Aorta (tissue), 5 donors: ENCODE measurements around the gene ERBB4. TPM values are rescaled to one million over a fixed set of nuclear protein-coding genes. Genes with fewer than 3 reads are reported as not detected.
"Not testable (repeated sequence)": the region's sequence is repeated elsewhere in the genome, so short reads cannot be mapped to it uniquely, and the experiment has no call there.

ENCODE experiments used
- ATAC-seq: fragments of 200-7000 bp; cut with Tn5 transposase; one replicate; pipeline ENCODE4 v1.9.1; 2022; ENCODE audit warnings: moderate library complexity; ENCODE audit not compliant: low FRiP score
- DNase-seq, 2 donors: peaks; one replicate each; pipeline ENCODE4 v3.0.0-alpha.2; 2020
- H3K27ac ChIP-seq, 2 donors: one replicate each; pipeline ENCODE4 v1.5.1; 2013; ENCODE audit warnings: low read length in 2 of 2, mild to moderate bottlenecking in 2 of 2, moderate library complexity in 2 of 2, control low read depth in 1 of 2, inconsistent platforms in 1 of 2, low read depth in 1 of 2
- H3K27me3 ChIP-seq, 2 donors: one replicate each; pipeline ENCODE4 v1.6.1; 2013; ENCODE audit warnings: control low read depth in 1 of 2, low read length in 1 of 2, mild to moderate bottlenecking in 1 of 2, moderate library complexity in 1 of 2; ENCODE audit not compliant: insufficient read depth in 2 of 2, control insufficient read depth in 1 of 2
- H3K36me3 ChIP-seq, 2 donors: one replicate each; pipeline ENCODE4 v1.6.1; 2013; ENCODE audit warnings: control low read depth in 1 of 2, low read length in 1 of 2, mild to moderate bottlenecking in 1 of 2; ENCODE audit not compliant: insufficient read depth in 2 of 2, control insufficient read depth in 1 of 2
- H3K4me1 ChIP-seq, 2 donors: one replicate each; pipeline ENCODE4 v1.6.1; 2013; ENCODE audit warnings: low read length in 2 of 2, control low read depth in 1 of 2, mild to moderate bottlenecking in 1 of 2, moderate library complexity in 1 of 2; ENCODE audit not compliant: insufficient read depth in 2 of 2, control insufficient read depth in 1 of 2
- H3K4me3 ChIP-seq, 2 donors: one replicate each; pipeline ENCODE4 v1.5.1; 2013; ENCODE audit warnings: low read length in 2 of 2, control low read depth in 1 of 2, mild to moderate bottlenecking in 1 of 2
- H3K9me3 ChIP-seq: one replicate; pipeline ENCODE4 v1.6.1; 2013; ENCODE audit warnings: mild to moderate bottlenecking, low read length; ENCODE audit not compliant: control insufficient read depth
- whole genome bisulfite sequencing, 2 donors: extraction: QIAGEN DNeasy Blood & Tissue Kit; methylation state at CpG; one replicate each; pipeline ENCODE4 v1.1.7; 2013; 5-methylcytosine and 5-hydroxymethylcytosine counted together
- intact Hi-C, 2 donors: fragments of 100-400 bp; cut with DNase I; formaldehyde crosslinking; loops; one replicate each; pipeline versions ENCODE4 v1.14.2 to v1.15.0; 2022
- polyA plus RNA-seq, 2 donors: library from polyadenylated mRNA; stranded (reverse); fragments of 200-250 nt; gene quantifications; one replicate each; pipeline ENCODE4 v1.2.3, GENCODE V29; 2013
- total RNA-seq, 2 donors: library from RNA; stranded (reverse); fragmentation: NEBNext Ultra II Directional; extraction: Animal tissue kit (Norgen Biotek cat#: 25700); gene quantifications; one replicate each; pipeline ENCODE4 v1.2.1, GENCODE V29; 2021
- donor health status: healthy with polysubstance abuse.
- donor health status: Bipolar disorder and iron deficiency.
- donor health status: DM: no; HTN: no; CAD: no.
- donor health status: DM: no; HTN: no; CAD: no.
- donor health status: DM: yes; HTN: yes; CAD: no.

The ERBB4 gene
- total and polyA plus RNA-seq, 4 donors = 1.3 to 42.0 (median 15.0) TPM

GRCh38 chr2:212473211-212473610, 65.4 kb downstream of the ERBB4 start:
- intact Hi-C loops = no loop called here
- H3K4me1 ChIP-seq = no peaks in the 10 kb centered on the region

GRCh38 chr2:212467551-212467950, 71.1 kb downstream of the ERBB4 start:
- ATAC-seq, DNase-seq, H3K27me3 ChIP-seq, intact Hi-C loops, H3K36me3 ChIP-seq, H3K4me1 ChIP-seq, H3K27ac ChIP-seq, H3K4me3 ChIP-seq, H3K9me3 ChIP-seq: not testable (repeated sequence)
- WGBS, 2 donors = 93% methylated on average over 2 of the region's 2 CpGs

More at GRCh38 chr2:212473211-212473610, 65.4 kb downstream of the ERBB4 start:
- no peak for DNase-seq
- no peak for ATAC-seq
- Histone ChIP-seq H3K4me3 (no peak overlapping the region), H3K9me3 (no peaks in the 10 kb centered on the region), H3K27ac (no peak overlapping the region), H3K36me3 (no peaks in the 10 kb centered on the region), H3K27me3 (no peaks in the 10 kb centered on the region)
- WGBS, 2 donors = 89 to 94% methylated on average over 1 of the region's 1 CpG

- no peaks in the 10 kb centered on the region for H3K27me3 ChIP-seq
- 83 to 86% methylated on average over 1 of the region's 1 CpG for WGBS, 2 donors
- DNase-seq (no peak), ATAC-seq (no peak)
- H3K9me3 ChIP-seq = no peaks in the 10 kb centered on the region
- intact Hi-C loops = no loop called here
- H3K36me3 ChIP-seq = no peaks in the 10 kb centered on the region
- no peak overlapping the region for H3K27ac ChIP-seq
- H3K4me1 ChIP-seq = no peaks in the 10 kb centered on the region
- H3K4me3 ChIP-seq = no peak overlapping the region
Measured at GRCh38 chr2:212465456-212465855, 73.1 kb downstream of the ERBB4 start.

- H3K27me3 ChIP-seq, H3K4me3 ChIP-seq, H3K36me3 ChIP-seq, H3K27ac ChIP-seq, H3K4me1 ChIP-seq, DNase-seq, ATAC-seq, intact Hi-C loops, H3K9me3 ChIP-seq: not testable (repeated sequence)
- WGBS, 2 donors = 90 to 94% methylated on average over 4 of the region's 4 CpGs
Measured at GRCh38 chr2:212461708-212462107, 76.9 kb downstream of the ERBB4 start.

- DNase-seq = no peak
- no peaks in the 10 kb centered on the region for H3K9me3 ChIP-seq
- WGBS, 2 donors = 94 to 97% methylated on average over 3 of the region's 3 CpGs
- intact Hi-C loops = no loop called here
- H3K4me1 ChIP-seq = no peaks in the 10 kb centered on the region
- no peak overlapping the region for H3K27ac ChIP-seq
- H3K4me3 ChIP-seq = no peak overlapping the region
- H3K36me3 ChIP-seq = no peaks in the 10 kb centered on the region
- no peaks in the 10 kb centered on the region for H3K27me3 ChIP-seq
- ATAC-seq = no peak
Measured at GRCh38 chr2:212454149-212454548, 84.5 kb downstream of the ERBB4 start.

GRCh38 chr2:212451786-212452231, 86.8 kb downstream of the ERBB4 start:
- ATAC-seq = no peak
- WGBS, 2 donors = 13 to 22% methylated on average over 1 of the region's 1 CpG

GRCh38 chr2:212448698-212449097, 89.9 kb downstream of the ERBB4 start:
- DNase-seq = no peak
- Histone ChIP-seq H3K27me3 (no peaks in the 10 kb centered on the region), H3K36me3 (no peaks in the 10 kb centered on the region), H3K4me3 (no peak overlapping the region), H3K27ac (no peak overlapping the region), H3K9me3 (no peaks in the 10 kb centered on the region), H3K4me1 (peaks cover 0 to 2% of the 10 kb centered on the region in 2 donors)
- intact Hi-C loops = no loop called here
- 72 to 78% methylated on average over 1 of the region's 1 CpG for WGBS, 2 donors
- no peak for ATAC-seq

More at GRCh38 chr2:212451786-212452231, 86.8 kb downstream of the ERBB4 start:
- intact Hi-C loops = no loop called here
- Histone ChIP-seq H3K27ac (no peak overlapping the region), H3K4me1 (no peaks in the 10 kb centered on the region), H3K4me3 (no peak overlapping the region), H3K27me3 (no peaks in the 10 kb centered on the region), H3K36me3 (no peaks in the 10 kb centered on the region), H3K9me3 (no peaks in the 10 kb centered on the region)
- DNase-seq = no peak

GRCh38 chr2:212441821-212442220, 96.8 kb downstream of the ERBB4 start:
- H3K4me1 ChIP-seq = peaks cover 0 to 2% of the 10 kb centered on the region in 2 donors
- no peak overlapping the region for H3K4me3 ChIP-seq
- no peaks in the 10 kb centered on the region for H3K27me3 ChIP-seq
- 94 to 95% methylated on average over 4 of the region's 4 CpGs for WGBS, 2 donors
- H3K36me3 ChIP-seq = peaks cover 0 to 3% of the 10 kb centered on the region in 2 donors
- no peak for DNase-seq
- intact Hi-C loops = no loop called here
- no peak for ATAC-seq
- H3K9me3 ChIP-seq = peaks cover 5% of the 10 kb centered on the region
- H3K27ac ChIP-seq = no peak overlapping the region

GRCh38 chr2:212441141-212441540, 97.5 kb downstream of the ERBB4 start:
- Histone ChIP-seq H3K4me1 (peaks cover 0 to 2% of the 10 kb centered on the region in 2 donors), H3K27ac (no peak overlapping the region), H3K4me3 (no peak overlapping the region), H3K9me3 (peaks cover 5% of the 10 kb centered on the region), H3K36me3 (peaks cover 0 to 3% of the 10 kb centered on the region in 2 donors), H3K27me3 (no peaks in the 10 kb centered on the region)
- intact Hi-C loops = no loop called here
- ATAC-seq = no peak
- WGBS, 2 donors = 95 to 96% methylated on average over 1 of the region's 1 CpG
- no peak for DNase-seq
